HG03432 (cell line): ENCODE data around the gene PPEF1.
"Not testable (repeated sequence)": the region's sequence is repeated elsewhere in the genome, so short reads cannot be mapped to it uniquely, and the experiment has no call there.

Experiments used
- ATAC-seq: cut with Tn5 transposase; IDR thresholded peaks from one replicate; pipeline ENCODE4 v1.9.1; 2021; ENCODE audit warnings: mild to moderate bottlenecking, moderate library complexity; ENCODE audit not compliant: unreplicated experiment

PPEF1 gene

GRCh38 chrX:18792828-18793227, 85.4 kb downstream of the PPEF1 start:
- no peak for ATAC-seq

DNA sequence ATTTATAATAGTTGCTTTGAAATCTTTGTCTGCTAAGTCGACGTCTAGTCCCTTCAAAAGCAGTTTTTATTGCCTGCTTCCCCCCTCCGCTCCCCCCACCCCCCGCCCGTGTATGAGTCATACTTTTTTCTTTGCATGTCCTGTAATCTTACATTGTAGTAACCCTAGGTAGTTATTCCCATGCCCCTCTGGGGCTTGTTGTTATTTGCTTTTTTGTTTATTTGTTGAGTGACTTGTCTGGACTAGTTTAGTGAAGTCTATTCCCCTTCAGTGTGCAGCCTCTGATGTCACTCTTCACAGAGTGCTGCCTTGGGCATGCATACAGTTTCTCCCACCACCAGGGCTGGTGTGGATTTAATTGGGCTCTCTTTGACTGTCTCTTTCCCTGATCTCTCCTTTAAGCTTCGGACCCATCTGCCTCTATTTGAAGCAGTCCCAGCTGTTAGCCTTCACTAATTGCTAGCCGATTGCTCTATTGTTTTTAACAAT, 86.2 kb downstream of the PPEF1 start:
- ATAC-seq, result no peak

GRCh38 chrX:18797141-18797540, 89.7 kb downstream of the PPEF1 start:
- no peak for ATAC-seq

GRCh38 chrX:18799911-18800310, 92.5 kb downstream of the PPEF1 start:
- no peak for ATAC-seq

DNA sequence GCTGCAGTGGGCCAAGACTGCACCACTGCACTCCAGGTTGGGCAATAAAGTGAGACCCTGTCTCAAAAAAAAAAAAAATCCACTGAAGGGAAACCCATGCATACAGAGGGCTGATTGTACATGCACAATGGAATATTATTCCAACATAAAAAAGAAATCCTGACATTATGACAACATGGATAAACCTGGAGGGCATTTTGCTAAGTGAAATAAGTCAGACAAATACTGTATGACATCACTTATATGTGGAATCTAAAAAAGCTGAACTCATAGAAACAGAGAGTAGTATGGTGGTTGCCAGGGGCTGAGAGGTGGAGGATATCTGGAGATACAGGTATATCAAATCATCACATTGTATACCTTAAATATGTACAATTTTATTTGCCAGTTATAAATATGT, 102.2 kb downstream of the PPEF1 start:
- ATAC-seq, result no peak

GRCh38 chrX:18810416-18810815, 103.0 kb downstream of the PPEF1 start:
- no peak for ATAC-seq

DNA sequence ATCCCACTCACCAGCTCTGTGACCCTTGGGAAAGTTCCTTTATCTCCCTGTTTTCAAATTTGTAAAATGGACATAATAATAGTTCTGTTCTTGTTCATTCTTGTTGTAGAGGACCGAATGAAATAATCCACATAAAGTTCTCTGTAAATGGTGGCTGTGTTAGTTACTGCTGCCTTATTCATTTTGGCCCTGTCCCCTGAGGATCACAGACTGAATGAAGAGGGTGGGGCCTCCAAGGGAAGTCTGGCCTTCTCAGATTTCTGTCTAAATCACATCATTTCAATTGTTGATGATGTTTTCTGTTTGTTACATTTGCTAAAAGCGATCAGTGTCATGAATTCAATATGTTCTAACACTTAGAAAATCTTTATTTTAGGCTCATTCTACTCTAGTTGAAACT, 117.9 kb downstream of the PPEF1 start:
- ATAC-seq, result no peak

GRCh38 chrX:18828832-18829404, 121.5 kb downstream of the PPEF1 start:
- ATAC-seq, result no peak

- no peak for ATAC-seq
Observed at GRCh38 chrX:18833071-18833731, 125.8 kb downstream of the PPEF1 start.

DNA sequence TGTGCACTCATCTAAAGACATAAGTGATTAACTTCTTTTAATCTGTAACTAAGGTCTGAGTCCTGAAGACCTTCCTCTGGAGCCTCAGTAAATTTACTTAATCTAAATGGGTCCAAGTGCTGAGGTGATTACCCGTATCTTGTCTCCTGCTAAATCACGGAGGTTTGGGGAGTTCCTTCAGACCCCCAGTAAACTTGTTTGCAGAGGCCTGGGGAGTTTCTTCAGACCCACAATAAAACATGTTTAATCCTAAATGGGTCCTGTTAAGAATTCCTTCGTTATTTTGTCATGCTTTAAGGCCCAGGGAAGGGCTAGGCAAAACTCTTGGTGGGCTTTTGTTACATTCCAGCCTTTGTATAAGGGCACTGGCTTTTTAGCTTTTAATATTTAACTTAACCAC, 140.5 kb downstream of the PPEF1 start:
- not testable (repeated sequence) for ATAC-seq

- peak; percentile 93 for ATAC-seq
Observed at GRCh38 chrX:18855919-18856644, 148.6 kb downstream of the PPEF1 start.

DNA sequence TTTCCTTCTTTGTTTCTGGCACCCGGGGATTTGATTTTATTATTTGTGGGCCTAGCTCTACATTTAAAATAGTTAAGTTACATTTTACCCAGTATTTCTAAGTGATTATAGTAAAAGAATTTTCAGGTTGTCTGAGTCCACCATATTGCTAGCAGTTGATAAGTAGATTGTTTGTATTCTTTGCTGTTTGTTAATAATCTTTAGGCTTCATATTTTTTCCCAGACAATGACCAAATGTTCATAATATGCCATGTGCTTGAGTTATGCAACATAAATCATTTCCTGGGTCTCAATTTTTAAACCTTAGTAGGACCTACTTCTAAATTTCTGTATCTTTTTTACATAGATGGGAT, 149.2 kb downstream of the PPEF1 start:
- ATAC-seq, result no peak

- no peak for ATAC-seq
Observed at GRCh38 chrX:18861511-18861910, 154.1 kb downstream of the PPEF1 start.

DNA sequence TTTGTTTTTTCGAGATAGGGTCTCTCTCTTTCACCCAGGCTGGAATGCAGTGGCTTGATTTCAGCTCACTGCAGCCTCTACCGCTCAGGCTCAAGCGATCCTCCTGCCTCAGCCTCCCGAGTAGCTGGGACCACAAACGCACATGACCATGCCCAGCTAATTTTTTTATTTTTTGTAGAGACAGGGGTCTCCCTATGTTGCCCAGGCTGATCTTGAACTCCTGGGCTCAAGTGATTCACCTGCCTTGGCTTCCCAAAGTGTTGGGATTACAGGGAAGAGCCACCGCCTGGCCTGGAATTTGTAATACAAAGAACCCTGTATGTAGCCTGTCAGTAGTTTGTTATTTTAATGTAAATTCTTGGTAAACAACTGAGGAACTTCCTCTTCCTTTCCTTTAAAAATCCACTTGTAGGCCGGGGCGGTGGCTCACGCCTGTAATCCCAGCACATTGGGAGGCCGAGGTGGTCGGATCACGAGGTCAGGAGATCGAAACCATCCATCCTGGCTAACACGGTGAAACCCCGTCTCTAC, 157.0 kb downstream of the PPEF1 start:
- no peak for ATAC-seq

DNA sequence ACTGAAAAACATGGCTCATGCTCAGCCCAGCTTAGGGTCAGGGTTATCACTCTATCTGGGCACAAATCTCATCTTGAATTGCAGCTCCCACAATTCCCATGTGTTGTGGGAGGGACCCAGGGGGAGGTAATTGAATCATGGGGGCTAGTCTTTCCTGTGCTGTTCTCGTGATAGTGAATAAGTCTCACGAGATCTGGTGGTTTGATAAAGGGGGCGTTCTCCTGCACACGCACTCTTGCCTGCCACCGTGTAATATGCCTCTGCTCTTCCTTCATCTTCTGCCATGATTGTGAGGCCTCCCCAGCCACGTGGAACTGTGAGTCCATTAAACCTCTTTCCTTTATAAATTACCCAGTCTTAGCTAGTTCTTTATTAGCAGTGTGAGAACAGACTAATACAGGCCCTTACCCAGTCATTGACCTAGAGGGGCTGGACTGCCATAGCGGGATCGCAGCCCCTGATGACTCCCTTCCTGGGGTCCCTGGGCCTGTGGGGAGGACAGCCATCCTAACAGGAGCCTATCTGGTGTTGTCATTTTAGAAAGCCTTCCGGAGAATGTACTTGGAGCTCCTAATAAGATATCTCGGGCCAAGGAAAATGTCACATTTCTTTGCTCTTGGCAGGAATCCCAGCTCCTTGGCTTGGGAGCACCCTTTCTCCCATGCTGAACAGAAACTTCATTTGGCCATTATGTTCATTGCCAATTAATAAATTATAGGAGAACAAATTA, 163.9 kb downstream of the PPEF1 start:
- ATAC-seq, result no peak

DNA sequence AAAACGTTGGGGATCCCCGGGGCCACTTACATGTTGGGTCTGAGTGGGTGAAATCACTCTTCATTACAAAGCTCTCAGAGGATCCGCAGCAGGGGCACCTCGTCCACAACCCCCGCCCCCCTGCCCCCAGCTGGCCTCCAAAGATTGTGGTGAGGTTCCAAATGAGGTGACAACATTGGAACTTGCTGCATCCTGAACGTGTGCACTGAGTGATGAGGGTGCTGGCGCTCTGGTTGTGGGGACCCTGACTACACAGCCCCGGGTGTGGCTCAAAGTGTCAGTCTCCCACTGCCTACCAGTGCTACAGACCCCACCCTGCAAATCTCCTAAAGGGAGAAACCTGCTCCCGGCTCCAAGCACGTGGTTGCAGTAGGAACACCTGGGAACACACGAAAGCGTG, 164.5 kb downstream of the PPEF1 start:
- no peak for ATAC-seq

DNA sequence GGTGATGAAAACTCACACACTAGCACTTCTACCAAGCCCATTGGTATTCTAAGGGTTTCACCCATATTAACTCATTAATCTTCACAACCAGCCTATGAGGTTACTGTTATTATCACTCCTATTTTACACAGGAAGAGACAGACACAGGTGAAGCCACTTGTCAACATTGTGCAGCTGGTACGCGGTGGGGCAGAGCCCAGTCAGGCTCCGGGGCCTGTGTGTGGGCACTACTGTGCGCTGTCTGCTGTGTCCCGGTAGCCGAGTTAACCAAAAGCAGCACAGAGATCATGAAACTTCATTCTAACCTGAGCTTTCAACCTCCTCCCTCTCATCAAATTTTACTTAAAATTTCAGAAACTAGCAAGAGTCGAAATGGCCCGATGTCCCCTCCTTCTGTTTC, 165.2 kb downstream of the PPEF1 start:
- ATAC-seq, result no peak

- no peak for ATAC-seq
Observed at GRCh38 chrX:18873189-18873791, 165.8 kb downstream of the PPEF1 start.

GRCh38 chrX:18873836-18874235, 166.4 kb downstream of the PPEF1 start:
- no peak for ATAC-seq

- ATAC-seq, result no peak
Observed at GRCh38 chrX:18874560-18875255, 167.3 kb downstream of the PPEF1 start.
